Esophagus squamous epithelium (tissue), 5 donors: ENCODE results near the gene SMIM26. TPM values are rescaled to one million over a fixed set of nuclear protein-coding genes. Genes with fewer than 3 reads are reported as not detected.

Experiments
- DNase-seq: peaks from one replicate; lab custom pipeline; 2025; lab: John Stamatoyannopoulos, UW
- H3K27ac ChIP-seq, 4 donors: fragments of 200-600 bp; sonication (generic); one replicate each; pipeline ENCODE4 v1.5.1; 2016 to 2019; ENCODE audit warnings: mild to moderate bottlenecking in 1 of 4
- H3K27me3 ChIP-seq, 4 donors: fragments of 200-600 bp; sonication (generic); 1 replicate in 3 of 4; 2 replicates in 1 of 4; pipeline versions ENCODE4 v1.5.1 to v1.6.0; 2017 to 2021; ENCODE audit warnings: antibody characterized with exemption in 1 of 4
- H3K36me3 ChIP-seq, 3 donors: fragments of 200-600 bp; sonication (generic); one replicate each; pipeline ENCODE4 v1.5.1; 2016 to 2019
- H3K4me1 ChIP-seq, 3 donors: fragments of 200-600 bp; sonication (generic); one replicate each; pipeline ENCODE4 v1.5.1; 2017 to 2019
- H3K4me3 ChIP-seq, 4 donors: fragments of 200-600 bp; sonication (generic); 1 replicate in 3 of 4; 2 replicates in 1 of 4; pipeline ENCODE4 v1.5.1; 2016 to 2019; ENCODE audit warnings: mild to moderate bottlenecking in 2 of 4, moderate library complexity in 1 of 4
- H3K9me3 ChIP-seq, 3 donors: fragments of 200-600 bp; sonication (generic); one replicate each; pipeline ENCODE4 v1.5.1; 2016 to 2019
- POLR2A ChIP-seq, 4 donors: fragments of 450-650 bp; IDR thresholded peaks; one replicate each; pipeline ENCODE4 v1.6.1; 2017; ENCODE audit warnings: antibody characterized with exemption in 4 of 4, mild to moderate bottlenecking in 4 of 4, moderate library complexity in 3 of 4
- WGBS, 2 donors: methylation state at CpG; one replicate each; pipeline ENCODE4 v1.1.5; 2018; 5-methylcytosine and 5-hydroxymethylcytosine counted together
- intact Hi-C: fragments of 100-400 bp; cut with DNase I; formaldehyde crosslinking; loops from one replicate; pipeline ENCODE4 v1.15.0; 2022
- total RNA-seq, 4 donors: library from RNA; depleted of rRNA; stranded (reverse); fragments of >200 nt; gene quantifications; one replicate each; pipeline ENCODE4 v1.1.0, GENCODE V29; 2016
- TF ChIP-seq, protein P1 (sequence below), 6 experiments: fragments of 450-650 bp in 4 of 6; fragments of 200-600 bp in 2 of 6; sonication (generic) in 2 of 6; IDR thresholded peaks; one replicate each; pipeline ENCODE4 v1.5.1; 2016 to 2019; ENCODE audit warnings: antibody characterized with exemption in 6 of 6, mild to moderate bottlenecking in 4 of 6, moderate library complexity in 4 of 6
- donor health status: DM: yes; HTN: yes; CAD: no.

Gene SMIM26
- total RNA-seq, 4 donors from 2014 or later, result 72.0 to 147 (median 106) TPM

DNA sequence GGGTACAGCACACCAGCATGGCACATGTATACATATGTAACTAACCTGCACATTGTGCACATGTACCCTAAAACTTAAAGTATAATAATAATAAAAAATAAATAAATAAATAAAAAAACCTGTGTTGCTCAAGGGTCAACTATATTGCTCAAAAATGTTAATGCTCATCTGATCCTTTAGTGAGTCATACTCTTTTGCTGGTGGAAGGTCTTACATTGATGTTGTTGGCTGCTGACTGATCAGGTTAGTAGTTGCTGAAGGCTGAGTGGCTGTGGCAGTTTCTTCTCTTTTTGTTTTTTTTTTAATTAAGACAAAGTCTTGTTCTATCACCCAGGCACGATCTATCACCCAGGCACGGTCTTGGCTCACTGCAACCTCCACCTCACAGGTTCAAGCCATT lies 29.6 kb upstream of the SMIM26 start:
- H3K27ac ChIP-seq, result no peak overlapping the region
- 88 to 92% methylated on average over 2 of the region's 2 CpGs for WGBS, 2 donors
- DNase-seq, result no peak
- no peak overlapping the region for H3K4me3 ChIP-seq
- no peaks in the 10 kb centered on the region for H3K27me3 ChIP-seq
- H3K4me1 ChIP-seq, result peaks cover 0 to 3% (median 0%) of the 10 kb centered on the region in 3 donors
- no peak for TF ChIP-seq POLR2A (IDR thresholded peaks at IDR 0.05)
- intact Hi-C loops, result no loop called here
- peaks cover 5 to 91% (median 20%) of the 10 kb centered on the region in 3 donors for H3K36me3 ChIP-seq
- H3K9me3 ChIP-seq, result no peaks in the 10 kb centered on the region

DNA sequence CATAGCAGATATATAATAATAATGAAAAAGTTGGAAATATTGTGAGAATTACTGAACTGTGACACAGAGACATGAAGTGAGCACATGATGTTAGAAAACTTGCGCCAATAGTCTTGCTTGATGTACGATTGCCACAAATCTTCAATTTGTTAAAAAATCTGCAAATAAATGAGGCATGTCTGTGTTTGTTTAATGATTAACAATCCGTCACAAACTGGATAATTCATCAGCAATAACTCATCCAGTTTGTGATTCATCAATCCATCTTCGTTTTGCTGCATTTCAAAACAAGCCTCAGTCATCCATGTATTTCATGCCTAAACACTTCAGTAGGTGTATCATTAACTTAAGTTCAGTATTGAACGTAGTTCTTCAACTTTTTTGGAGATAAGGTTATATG lies 25.5 kb upstream of the SMIM26 start:
- WGBS, 2 donors, result 30 to 53% methylated on average over 5 of the region's 5 CpGs
- no peak overlapping the region for H3K4me3 ChIP-seq
- H3K27ac ChIP-seq, result no peak overlapping the region
- H3K4me1 ChIP-seq, result peaks cover 0 to 3% (median 0%) of the 10 kb centered on the region in 3 donors
- no peak for DNase-seq
- TF ChIP-seq, protein P1, sequence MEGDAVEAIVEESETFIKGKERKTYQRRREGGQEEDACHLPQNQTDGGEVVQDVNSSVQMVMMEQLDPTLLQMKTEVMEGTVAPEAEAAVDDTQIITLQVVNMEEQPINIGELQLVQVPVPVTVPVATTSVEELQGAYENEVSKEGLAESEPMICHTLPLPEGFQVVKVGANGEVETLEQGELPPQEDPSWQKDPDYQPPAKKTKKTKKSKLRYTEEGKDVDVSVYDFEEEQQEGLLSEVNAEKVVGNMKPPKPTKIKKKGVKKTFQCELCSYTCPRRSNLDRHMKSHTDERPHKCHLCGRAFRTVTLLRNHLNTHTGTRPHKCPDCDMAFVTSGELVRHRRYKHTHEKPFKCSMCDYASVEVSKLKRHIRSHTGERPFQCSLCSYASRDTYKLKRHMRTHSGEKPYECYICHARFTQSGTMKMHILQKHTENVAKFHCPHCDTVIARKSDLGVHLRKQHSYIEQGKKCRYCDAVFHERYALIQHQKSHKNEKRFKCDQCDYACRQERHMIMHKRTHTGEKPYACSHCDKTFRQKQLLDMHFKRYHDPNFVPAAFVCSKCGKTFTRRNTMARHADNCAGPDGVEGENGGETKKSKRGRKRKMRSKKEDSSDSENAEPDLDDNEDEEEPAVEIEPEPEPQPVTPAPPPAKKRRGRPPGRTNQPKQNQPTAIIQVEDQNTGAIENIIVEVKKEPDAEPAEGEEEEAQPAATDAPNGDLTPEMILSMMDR (IDR thresholded peaks at IDR 0.05), result no peak
- TF ChIP-seq POLR2A (IDR thresholded peaks at IDR 0.05), result no peak
- H3K27me3 ChIP-seq, result no peaks in the 10 kb centered on the region
- intact Hi-C loops, result no loop called here
- H3K36me3 ChIP-seq, result peaks cover 0 to 91% (median 16%) of the 10 kb centered on the region in 3 donors
- no peaks in the 10 kb centered on the region for H3K9me3 ChIP-seq

DNA sequence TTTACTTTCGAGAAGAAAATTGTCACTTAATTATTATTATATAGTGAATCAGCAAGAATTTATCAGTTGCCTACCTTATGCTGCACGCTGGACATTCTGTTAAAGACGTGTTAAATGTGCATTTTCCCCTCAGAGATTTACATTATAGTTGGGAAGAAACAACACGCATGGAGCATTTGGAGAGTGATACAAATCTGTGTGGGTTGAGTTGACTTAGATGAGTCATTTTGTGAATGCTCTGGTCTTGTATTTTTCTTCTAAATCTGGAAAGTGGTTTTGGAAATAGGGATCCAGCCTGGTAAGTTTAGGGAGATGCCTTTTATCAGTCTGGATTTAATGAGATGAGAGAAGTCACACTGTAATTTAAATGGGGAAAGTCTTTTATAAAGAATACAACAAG lies 24.0 kb upstream of the SMIM26 start:
- no peak overlapping the region for H3K4me3 ChIP-seq
- 86 to 92% methylated on average over 4 of the region's 4 CpGs for WGBS, 2 donors
- no peaks in the 10 kb centered on the region for H3K27me3 ChIP-seq
- TF ChIP-seq, protein P1 (IDR thresholded peaks at IDR 0.05), result no peak
- TF ChIP-seq POLR2A (IDR thresholded peaks at IDR 0.05), result no peak
- no peak for DNase-seq
- intact Hi-C loops, result no loop called here
- peaks cover 0 to 91% (median 21%) of the 10 kb centered on the region in 3 donors for H3K36me3 ChIP-seq
- H3K9me3 ChIP-seq, result no peaks in the 10 kb centered on the region
- H3K4me1 ChIP-seq, result peaks cover 0 to 3% (median 0%) of the 10 kb centered on the region in 3 donors
- H3K27ac ChIP-seq, result no peak overlapping the region

DNA sequence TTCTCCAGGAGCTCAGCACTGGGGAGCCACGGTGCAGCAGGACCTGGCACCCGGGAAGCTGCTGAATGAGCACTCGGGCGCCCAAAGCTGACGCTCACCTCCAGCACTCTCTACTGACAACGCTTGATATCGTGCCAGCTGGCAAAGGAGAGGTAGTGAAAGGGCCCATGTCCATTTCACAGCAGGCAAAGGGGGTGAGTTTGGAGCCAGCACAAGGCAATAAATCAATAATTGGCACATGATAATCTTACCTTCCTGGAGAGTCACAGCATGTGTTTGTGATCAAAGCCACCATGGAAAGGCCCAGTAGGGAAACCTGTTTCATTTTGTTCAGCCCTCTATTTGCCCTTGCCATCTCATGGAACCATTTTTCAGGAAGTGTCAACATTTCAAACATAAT lies 23.3 kb upstream of the SMIM26 start:
- Histone ChIP-seq H3K4me1 (peaks cover 0 to 3% (median 0%) of the 10 kb centered on the region in 3 donors), H3K27me3 (no peaks in the 10 kb centered on the region), H3K36me3 (peaks cover 0 to 91% (median 24%) of the 10 kb centered on the region in 3 donors), H3K4me3 (no peak overlapping the region), H3K27ac (no peak overlapping the region), H3K9me3 (no peaks in the 10 kb centered on the region)
- TF ChIP-seq POLR2A (IDR thresholded peaks at IDR 0.05), result no peak
- TF ChIP-seq, protein P1 (IDR thresholded peaks at IDR 0.05), result no peak
- intact Hi-C loops, result no loop called here
- 83 to 94% methylated on average over 7 of the region's 7 CpGs for WGBS, 2 donors
- DNase-seq, result no peak

DNA sequence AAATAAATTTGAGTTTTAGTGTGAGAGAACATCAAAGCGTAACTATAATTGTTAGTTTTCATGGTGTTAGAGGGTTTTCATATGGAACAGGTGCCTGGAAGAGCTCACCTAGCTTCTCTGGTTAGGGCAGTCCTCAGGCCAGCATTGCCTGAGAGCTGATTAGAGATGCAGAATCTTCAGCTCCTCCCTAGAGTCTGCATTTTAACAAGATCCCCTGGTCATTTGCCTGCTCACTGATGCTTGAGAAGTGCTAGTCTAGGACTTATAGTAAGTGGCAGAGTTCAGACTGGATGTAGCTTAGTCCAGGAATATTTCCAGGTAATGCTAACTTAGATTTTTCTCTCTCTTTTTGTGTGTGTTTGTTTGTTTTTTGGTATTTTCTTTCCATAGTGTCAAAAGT lies 21.7 kb upstream of the SMIM26 start:
- peaks cover 0 to 93% (median 29%) of the 10 kb centered on the region in 3 donors for H3K36me3 ChIP-seq
- intact Hi-C loops, result no loop called here

More for the DNA sequence above, 21.7 kb upstream of the SMIM26 start:
- Histone ChIP-seq H3K27ac (no peak overlapping the region), H3K4me3 (no peak overlapping the region), H3K27me3 (no peaks in the 10 kb centered on the region), H3K9me3 (no peaks in the 10 kb centered on the region), H3K4me1 (peaks cover 0 to 3% (median 0%) of the 10 kb centered on the region in 3 donors)
- no peak for TF ChIP-seq POLR2A (IDR thresholded peaks at IDR 0.05)
- TF ChIP-seq, protein P1 (IDR thresholded peaks at IDR 0.05), result no peak
- WGBS, 2 donors, result 95 to 96% methylated on average over 1 of the region's 1 CpG
- DNase-seq, result no peak
